ENCODE data around the gene GNAI3. TPM values are rescaled to one million over a fixed set of nuclear protein-coding genes. Genes with fewer than 3 reads are reported as not detected.

GNAI3 gene
- polyA plus RNA-seq, 1 donor from 2014 or later: 10.6 TPM

GRCh38 chr1:109655615-109656519 is 107.5 kb downstream of the GNAI3 start, which contains the start of gene GSTM4:
GSTM4 (plus strand) TSS chr1:109656099; CDS start chr1:109656390, 291 bp downstream.
- H3K9me3 ChIP-seq (ENCODE audit: low read length): no peaks in the 10 kb centered on the region
- no peaks in the 10 kb centered on the region for H3K36me3 ChIP-seq (ENCODE audit: insufficient read depth, low read length)
- H3K79me2 ChIP-seq (replicated peaks; ENCODE audit: insufficient read depth, low read length): no peaks in the 10 kb centered on the region
- no peak within 1 kb of the TSS for H3K9ac ChIP-seq (ENCODE audit: low read length)
- no peak within 1 kb of the TSS for H3K4me2 ChIP-seq (ENCODE audit: low read length)
- H2AFZ ChIP-seq (ENCODE audit: low read depth, low read length): no peak within 1 kb of the TSS
- TF ChIP-seq CTCF (IDR thresholded peaks at IDR 0.05; ENCODE audit: poor library complexity, severe bottlenecking): no peak
- TF ChIP-seq REST (IDR thresholded peaks at IDR 0.05; ENCODE audit: borderline replicate concordance): no peak
- TF ChIP-seq EP300 (conservative IDR thresholded peaks at IDR 0.05; ENCODE audit: poor library complexity, severe bottlenecking): no peak
- no peak for TF ChIP-seq TAF1 (IDR thresholded peaks at IDR 0.05; ENCODE audit: low read depth)
- TF ChIP-seq SMC3 (conservative IDR thresholded peaks at IDR 0.05; ENCODE audit: poor library complexity): no peak
- no peak for TF ChIP-seq RAD21 (conservative IDR thresholded peaks at IDR 0.05)
- no peak for TF ChIP-seq EZH2 (IDR thresholded peaks at IDR 0.05; ENCODE audit: borderline replicate concordance, insufficient read depth, low read length, poor library complexity, severe bottlenecking)
- TF ChIP-seq MXI1 (conservative IDR thresholded peaks at IDR 0.05; ENCODE audit: poor library complexity, severe bottlenecking): no peak
- no peak for TF ChIP-seq POLR2AphosphoS5 (IDR thresholded peaks at IDR 0.05)
- no peak within 1 kb of the TSS for H3K27ac ChIP-seq (ENCODE audit: low read length)
- no peaks in the 10 kb centered on the region for H3K27me3 ChIP-seq (ENCODE audit: insufficient read depth, low read depth, low read length)
- no peaks in the 10 kb centered on the region for H3K9me2 ChIP-seq (ENCODE audit: insufficient read depth, low read length)
- no peaks in the 10 kb centered on the region for H3F3A ChIP-seq (ENCODE audit: insufficient read depth, low read length, poor library complexity, severe bottlenecking)
- no peaks in the 10 kb centered on the region for H4K20me1 ChIP-seq (ENCODE audit: insufficient read depth)
- peak within 1 kb of the TSS; percentile 59 for H3K4me3 ChIP-seq (ENCODE audit: low read length)

GRCh38 chr1:109657395-109657794 is 109.0 kb downstream of the GNAI3 start:
- no peak overlapping the region for H3K4me3 ChIP-seq (ENCODE audit: low read length)
- H3F3A ChIP-seq (ENCODE audit: insufficient read depth, low read length, poor library complexity, severe bottlenecking): no peaks in the 10 kb centered on the region
- TF ChIP-seq CTCF (IDR thresholded peaks at IDR 0.05; ENCODE audit: poor library complexity, severe bottlenecking): no peak
- no peak for TF ChIP-seq EZH2 (IDR thresholded peaks at IDR 0.05; ENCODE audit: borderline replicate concordance, insufficient read depth, low read length, poor library complexity, severe bottlenecking)
- TF ChIP-seq POLR2AphosphoS5 (IDR thresholded peaks at IDR 0.05): no peak
- TF ChIP-seq MXI1 (conservative IDR thresholded peaks at IDR 0.05; ENCODE audit: poor library complexity, severe bottlenecking): no peak
- TF ChIP-seq SMC3 (conservative IDR thresholded peaks at IDR 0.05; ENCODE audit: poor library complexity): no peak
- TF ChIP-seq RAD21 (conservative IDR thresholded peaks at IDR 0.05): no peak
- no peak for TF ChIP-seq EP300 (conservative IDR thresholded peaks at IDR 0.05; ENCODE audit: poor library complexity, severe bottlenecking)
- no peak for TF ChIP-seq TAF1 (IDR thresholded peaks at IDR 0.05; ENCODE audit: low read depth)
- TF ChIP-seq REST (IDR thresholded peaks at IDR 0.05; ENCODE audit: borderline replicate concordance): no peak

More at GRCh38 chr1:109657395-109657794, 109.0 kb downstream of the GNAI3 start:
- no peak overlapping the region for H2AFZ ChIP-seq (ENCODE audit: low read depth, low read length)
- H3K27me3 ChIP-seq (ENCODE audit: insufficient read depth, low read depth, low read length): no peaks in the 10 kb centered on the region
- H3K9me2 ChIP-seq (ENCODE audit: insufficient read depth, low read length): no peaks in the 10 kb centered on the region
- H3K79me2 ChIP-seq (replicated peaks; ENCODE audit: insufficient read depth, low read length): no peaks in the 10 kb centered on the region
- H3K4me2 ChIP-seq (ENCODE audit: low read length): no peak overlapping the region
- no peaks in the 10 kb centered on the region for H4K20me1 ChIP-seq (ENCODE audit: insufficient read depth)
- H3K36me3 ChIP-seq (ENCODE audit: insufficient read depth, low read length): no peaks in the 10 kb centered on the region
- H3K9ac ChIP-seq (ENCODE audit: low read length): no peak overlapping the region
- no peaks in the 10 kb centered on the region for H3K9me3 ChIP-seq (ENCODE audit: low read length)
- no peak overlapping the region for H3K27ac ChIP-seq (ENCODE audit: low read length)

Measured in neural cell (in vitro differentiated cells).